ENCODE measurements around the gene NTNG2.

DNA sequence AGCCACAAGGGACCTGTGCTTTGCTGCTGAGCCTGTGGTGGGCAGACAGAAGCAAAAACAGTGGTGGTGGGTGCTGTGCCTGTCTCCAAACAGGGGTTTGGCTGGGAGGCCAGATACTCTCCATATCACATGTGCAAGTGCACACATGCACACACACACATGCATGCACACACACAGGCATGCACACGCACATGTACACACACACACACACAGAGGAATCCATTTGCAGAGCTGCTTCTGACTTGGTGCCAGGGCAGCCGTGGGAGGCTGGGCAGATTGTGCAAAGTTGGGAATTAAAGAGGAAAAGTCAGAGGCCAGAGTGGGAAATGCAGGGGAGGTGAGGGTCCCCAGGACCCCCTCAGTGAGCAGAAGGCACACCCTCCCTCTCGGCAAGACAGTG is 71.3 kb downstream of the NTNG2 start:
- no peak for TF ChIP-seq POLR2A (IDR thresholded peaks at IDR 0.05)
- no peak for TF ChIP-seq CTCF (IDR thresholded peaks at IDR 0.05)
